ENCODE data around the gene C22orf15.
"Not testable (repeated sequence)": the region's sequence is repeated elsewhere in the genome, so short reads cannot be mapped to it uniquely, and the experiment has no call there.

C22orf15 gene, protein sequence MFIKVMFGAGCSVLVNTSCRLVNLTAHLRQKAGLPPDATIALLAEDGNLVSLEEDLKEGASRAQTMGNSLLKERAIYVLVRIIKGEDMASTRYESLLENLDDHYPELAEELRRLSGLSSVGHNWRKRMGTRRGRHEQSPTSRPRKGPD

DNA sequence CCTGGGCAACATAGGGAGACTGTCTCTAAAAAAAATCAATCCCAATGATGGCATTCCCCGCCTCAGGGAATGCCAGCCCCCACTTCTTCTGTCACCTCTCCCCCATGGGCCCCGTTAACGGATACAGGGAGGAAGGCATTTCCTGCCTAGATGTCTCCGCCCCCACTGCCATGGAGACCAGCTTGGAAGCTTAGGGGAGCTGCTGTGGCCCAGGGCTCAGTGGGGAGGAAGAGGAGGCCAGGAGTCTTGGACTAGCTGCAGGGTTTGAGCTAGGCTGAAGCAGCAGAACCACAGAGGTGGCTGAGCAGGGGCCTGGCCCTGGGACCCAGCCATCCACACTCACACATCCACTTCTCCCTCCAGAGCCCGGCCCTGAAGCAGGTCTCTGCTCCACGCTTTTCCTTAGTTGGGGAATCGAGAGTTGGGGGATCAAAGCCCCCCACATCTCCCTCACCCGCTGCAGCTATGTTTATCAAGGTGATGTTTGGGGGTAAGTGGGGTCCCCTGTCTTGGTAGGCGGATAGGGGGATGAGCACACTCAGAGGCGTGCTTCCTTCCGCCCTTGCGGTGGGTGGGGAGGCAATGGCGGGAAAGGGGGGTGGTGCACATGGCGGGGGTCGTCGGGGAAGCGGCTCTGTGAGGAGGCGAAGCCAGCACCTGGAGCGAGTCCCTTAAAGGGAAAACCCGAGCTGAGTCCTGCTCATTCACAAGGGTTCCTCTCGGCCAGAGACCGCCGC lies at the start of gene C22orf15:
TSS of gene C22orf15 (plus strand) at position 149 of the 737 bp plus-strand sequence. CDS start at position 466, 317 bp downstream.
- Mint-ChIP-seq H3K27me3 (no peaks in the 10 kb centered on the region), H3K4me3 (peak within 1 kb of the TSS; percentile 74), H3K36me3 (ENCODE audit: low read depth) (peaks cover 13% of the 10 kb centered on the region), H3K4me1 (ENCODE audit: low read depth) (peaks cover 42% of the 10 kb centered on the region), H3K9me3 (no peaks in the 10 kb centered on the region), H3K27ac (peak within 1 kb of the TSS; percentile 68)

DNA sequence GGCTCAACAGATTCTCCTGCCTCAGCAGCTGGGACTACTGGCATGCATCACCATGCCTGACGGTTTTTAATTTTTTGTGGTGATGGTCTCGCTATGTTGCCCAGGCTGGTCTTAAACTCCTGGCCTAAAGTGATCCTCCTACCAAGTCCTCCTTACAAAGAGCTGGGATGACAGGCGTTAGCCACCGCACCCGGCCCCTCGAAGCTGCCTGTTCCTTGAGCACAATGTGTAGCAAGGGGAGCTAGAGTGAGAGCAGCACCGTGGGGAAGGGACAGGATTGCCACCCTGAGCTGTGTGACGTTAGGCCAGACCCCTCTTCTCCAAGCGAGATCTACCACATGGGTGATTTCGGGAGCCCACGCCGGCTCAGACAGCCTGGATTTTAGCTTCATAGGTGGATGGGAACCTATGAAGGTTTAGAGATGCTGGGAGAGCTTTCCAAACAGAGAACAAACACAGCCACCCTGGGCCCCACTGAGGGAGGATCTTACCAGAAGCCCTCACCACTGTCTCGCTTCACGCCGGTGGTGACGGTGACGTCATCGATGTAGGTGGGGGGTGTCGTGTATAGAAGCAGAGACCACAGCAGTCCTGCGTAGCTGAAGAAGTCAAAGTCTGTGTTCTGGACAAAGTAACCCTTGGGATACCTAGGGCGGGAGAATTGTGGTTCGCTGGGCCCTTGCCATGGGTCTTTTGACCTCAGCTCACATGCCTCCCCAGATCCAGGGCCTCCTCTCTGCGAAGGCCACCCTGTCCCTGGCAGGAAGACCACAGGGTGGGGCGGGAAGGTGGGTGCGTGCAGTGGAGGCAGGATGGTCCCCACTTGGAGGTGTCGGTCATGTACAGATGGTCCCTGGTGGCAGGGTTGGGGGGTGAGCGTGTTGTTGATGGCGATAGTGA lies 48.8 kb upstream of the C22orf15 start:
- H3K27ac Mint-ChIP-seq = peak overlapping the region; percentile 55
- no peaks in the 10 kb centered on the region for H3K27me3 Mint-ChIP-seq
- H3K36me3 Mint-ChIP-seq (ENCODE audit: low read depth) = peaks cover 36% of the 10 kb centered on the region
- H3K4me1 Mint-ChIP-seq (ENCODE audit: low read depth) = peaks cover 45% of the 10 kb centered on the region
- H3K4me3 Mint-ChIP-seq = no peak overlapping the region
- H3K9me3 Mint-ChIP-seq = no peaks in the 10 kb centered on the region

DNA sequence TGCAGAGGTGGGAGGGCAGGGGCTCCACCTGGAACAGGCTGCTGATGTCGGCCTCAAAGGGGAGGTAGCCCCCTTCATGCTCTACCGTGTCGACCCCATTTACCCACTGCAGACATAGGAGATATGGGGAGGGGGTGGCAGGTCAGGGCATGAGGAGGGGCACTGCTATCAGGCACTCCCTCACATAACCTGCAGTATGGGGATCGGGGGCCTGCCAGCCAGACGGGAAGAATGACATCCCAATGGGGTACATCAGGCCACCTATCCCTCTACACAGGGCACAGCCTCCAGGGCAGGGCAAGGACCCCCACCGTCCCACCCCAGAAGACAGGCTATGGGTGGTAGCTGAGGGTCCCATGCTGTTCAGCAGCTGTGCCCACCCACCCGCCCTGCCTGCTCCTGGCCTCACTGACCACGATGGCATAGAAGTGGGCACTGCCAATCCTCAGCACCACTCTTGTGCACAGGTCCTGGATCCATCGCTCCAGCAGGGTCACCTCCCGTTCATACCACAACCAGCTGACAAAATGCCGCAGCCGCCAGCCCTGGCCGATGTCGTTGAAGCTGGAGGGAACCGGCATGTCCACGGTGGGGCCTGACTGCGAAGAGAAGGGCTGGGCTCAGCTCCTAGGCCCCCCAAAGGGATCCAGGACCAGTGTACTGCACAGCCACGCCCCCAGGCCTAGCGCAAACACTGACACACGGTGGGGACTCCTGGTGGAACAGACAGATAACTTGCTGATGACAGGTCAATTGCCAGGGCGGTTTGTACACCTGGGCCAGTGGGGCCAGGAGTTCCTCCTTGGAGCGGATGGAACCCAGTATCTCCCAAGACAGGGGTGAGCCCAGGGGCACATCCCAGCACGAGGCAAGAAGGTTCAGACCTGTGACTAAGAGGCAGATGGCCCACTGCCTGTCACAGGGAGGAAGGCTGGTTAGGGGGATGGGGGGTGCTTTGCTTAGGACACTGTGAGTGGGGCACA lies 47.9 kb upstream of the C22orf15 start:
- Mint-ChIP-seq H3K4me3 (peak overlapping the region; percentile 76), H3K27ac (peak overlapping the region; percentile 55), H3K27me3 (no peaks in the 10 kb centered on the region), H3K9me3 (no peaks in the 10 kb centered on the region), H3K36me3 (ENCODE audit: low read depth) (peaks cover 26% of the 10 kb centered on the region), H3K4me1 (ENCODE audit: low read depth) (peaks cover 35% of the 10 kb centered on the region)

DNA sequence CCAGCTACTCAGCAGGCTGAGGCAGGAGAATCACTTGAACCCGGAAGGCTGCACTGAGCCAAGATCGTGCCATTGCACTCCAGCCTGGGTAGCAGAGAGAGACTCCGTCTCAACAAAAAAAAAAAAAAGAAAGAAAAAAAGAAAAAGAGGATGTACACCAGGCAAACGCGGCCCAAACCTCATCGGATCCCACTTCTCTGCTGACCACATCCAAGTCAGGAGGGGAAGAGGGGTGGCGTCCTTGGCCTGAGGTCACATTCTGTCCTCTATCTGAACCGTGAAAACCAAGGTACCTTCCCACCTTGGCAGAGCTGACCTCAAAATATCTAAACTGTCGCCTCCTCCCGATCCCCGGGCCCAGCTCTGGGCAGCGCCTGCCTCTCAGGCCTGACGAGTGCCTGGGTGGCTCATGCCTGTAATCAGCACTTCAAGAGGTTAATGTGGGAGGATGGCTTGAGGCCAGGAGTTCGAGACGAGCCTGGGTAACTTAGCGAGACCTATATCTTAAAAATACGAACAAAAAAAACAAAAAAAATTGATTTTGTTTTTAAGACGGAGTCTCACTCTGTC lies 46.9 kb upstream of the C22orf15 start:
- Mint-ChIP-seq H3K27ac (peak overlapping the region; percentile 49), H3K4me3 (peak overlapping the region; percentile 76), H3K27me3 (no peaks in the 10 kb centered on the region), H3K36me3 (ENCODE audit: low read depth) (peaks cover 16% of the 10 kb centered on the region), H3K4me1 (ENCODE audit: low read depth) (peaks cover 28% of the 10 kb centered on the region), H3K9me3 (no peaks in the 10 kb centered on the region)

DNA sequence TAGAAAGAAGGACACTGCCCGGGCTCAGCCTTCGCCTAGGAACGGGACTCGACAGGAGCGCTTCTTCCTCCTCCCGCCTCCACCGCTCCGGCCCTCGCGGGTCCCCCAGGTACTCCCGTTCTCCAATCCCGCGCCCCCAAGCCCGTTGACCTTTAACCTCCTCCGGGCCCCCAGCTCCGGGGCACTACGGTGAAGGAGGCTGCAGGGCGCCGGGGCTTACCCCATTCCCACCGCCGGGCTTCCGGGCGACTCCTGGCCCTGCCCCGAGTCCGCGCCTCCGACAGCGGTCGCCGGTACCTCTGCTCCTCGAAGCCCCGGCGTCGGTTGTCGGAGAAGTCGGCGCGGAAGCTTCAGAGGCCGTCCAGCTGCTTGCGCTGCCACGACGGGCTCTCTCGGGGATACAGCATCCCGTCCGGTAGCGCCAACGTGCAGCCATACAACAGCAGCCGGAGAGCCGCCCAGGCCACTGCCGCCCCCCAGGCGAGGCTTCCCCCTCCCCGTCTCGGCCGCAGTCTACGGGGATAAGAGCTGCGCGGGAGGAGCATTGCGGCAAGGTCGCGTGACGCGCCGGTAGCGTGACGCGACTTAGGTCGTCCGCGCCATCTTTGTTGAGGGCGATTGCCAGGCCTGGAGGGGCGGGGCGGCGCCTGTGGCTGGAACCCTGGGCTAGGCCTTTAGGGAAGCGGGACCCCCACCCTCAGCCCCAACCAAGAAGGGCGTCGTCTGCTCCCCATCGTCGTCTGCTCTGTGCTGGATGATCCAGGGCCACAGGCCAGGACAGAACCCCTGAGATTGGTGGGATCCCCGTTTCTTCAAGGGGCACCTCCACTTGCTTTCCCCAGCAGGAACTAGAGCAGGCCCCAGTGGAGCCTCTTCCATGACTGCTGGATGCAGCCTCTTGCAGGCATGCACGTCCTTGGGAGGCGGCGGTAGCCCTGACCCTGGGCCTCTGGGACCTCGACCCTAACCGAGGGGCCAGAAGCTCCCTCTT lies 45.7 kb upstream of the C22orf15 start:
- Mint-ChIP-seq H3K4me1 (ENCODE audit: low read depth) (peaks cover 28% of the 10 kb centered on the region), H3K4me3 (peak overlapping the region; percentile 76), H3K9me3 (no peaks in the 10 kb centered on the region), H3K27me3 (no peaks in the 10 kb centered on the region), H3K36me3 (ENCODE audit: low read depth) (peaks cover 8% of the 10 kb centered on the region), H3K27ac (peak overlapping the region; percentile 65)

DNA sequence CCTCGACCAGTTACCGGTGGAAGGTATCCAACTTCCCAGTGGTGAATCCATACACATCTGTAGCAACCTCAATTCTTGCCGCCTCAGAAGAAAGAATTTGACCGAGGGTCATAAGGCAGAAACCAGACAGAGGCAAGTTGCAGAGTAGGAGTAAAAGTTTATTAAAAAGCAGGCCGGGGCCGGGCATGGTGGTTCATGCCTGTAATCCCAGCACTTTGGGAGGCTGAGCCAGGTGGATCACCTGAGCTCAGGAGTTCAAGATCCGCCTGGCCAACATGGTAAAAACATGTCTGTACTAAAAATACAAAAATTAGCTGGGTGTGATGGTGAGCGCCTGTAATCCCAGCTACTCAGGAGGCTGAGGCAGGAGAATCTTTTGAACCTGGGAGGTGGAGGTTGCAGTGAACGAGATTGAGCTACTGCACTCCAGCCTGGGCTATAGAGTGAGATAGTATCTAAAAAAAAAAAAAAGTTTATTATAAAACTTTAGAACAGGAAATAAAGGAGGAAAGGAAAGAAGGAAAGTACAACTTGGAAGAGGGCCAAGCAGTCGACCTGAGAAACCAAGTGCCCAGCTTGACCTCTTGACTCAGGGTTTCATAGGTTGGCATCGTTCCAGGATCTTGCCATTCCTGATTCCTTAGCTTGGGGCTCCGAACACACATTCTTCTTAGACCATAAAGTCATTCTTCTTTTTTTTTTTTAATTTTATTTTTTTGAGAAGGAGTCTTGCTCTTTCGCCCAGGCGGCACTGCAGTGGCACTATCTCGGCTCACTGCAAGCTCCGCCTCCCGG lies 44.2 kb upstream of the C22orf15 start:
- no peak overlapping the region for H3K27ac Mint-ChIP-seq
- H3K27me3 Mint-ChIP-seq = no peaks in the 10 kb centered on the region
- H3K4me1 Mint-ChIP-seq (ENCODE audit: low read depth) = peaks cover 25% of the 10 kb centered on the region
- no peak overlapping the region for H3K4me3 Mint-ChIP-seq
- H3K36me3 Mint-ChIP-seq (ENCODE audit: low read depth) = peaks cover 8% of the 10 kb centered on the region
- H3K9me3 Mint-ChIP-seq = no peaks in the 10 kb centered on the region

DNA sequence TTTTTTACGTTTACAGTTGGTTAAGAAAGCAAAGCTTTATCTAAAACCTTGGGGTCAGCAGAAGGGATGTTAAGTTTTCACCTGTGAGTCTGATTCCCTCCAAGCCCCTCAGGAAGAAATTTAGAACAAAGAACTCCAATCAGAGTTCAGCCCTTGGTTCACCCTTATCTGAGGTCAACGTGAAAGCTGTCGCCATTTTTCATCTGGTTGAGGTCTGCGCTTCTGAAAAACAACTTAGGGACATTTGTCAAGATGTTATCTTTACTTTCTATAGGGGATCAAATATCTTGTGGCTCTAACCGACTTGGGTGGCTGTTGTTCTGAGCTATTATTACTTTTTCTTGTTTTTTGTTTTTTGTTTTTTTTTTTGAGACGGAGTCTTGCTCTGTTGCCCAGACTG lies 41.9 kb upstream of the C22orf15 start:
- H3K27me3 Mint-ChIP-seq = no peaks in the 10 kb centered on the region
- H3K4me3 Mint-ChIP-seq = no peak overlapping the region
- no peaks in the 10 kb centered on the region for H3K9me3 Mint-ChIP-seq
- H3K27ac Mint-ChIP-seq = no peak overlapping the region
- H3K4me1 Mint-ChIP-seq (ENCODE audit: low read depth) = peaks cover 8% of the 10 kb centered on the region
- no peaks in the 10 kb centered on the region for H3K36me3 Mint-ChIP-seq (ENCODE audit: low read depth)

DNA sequence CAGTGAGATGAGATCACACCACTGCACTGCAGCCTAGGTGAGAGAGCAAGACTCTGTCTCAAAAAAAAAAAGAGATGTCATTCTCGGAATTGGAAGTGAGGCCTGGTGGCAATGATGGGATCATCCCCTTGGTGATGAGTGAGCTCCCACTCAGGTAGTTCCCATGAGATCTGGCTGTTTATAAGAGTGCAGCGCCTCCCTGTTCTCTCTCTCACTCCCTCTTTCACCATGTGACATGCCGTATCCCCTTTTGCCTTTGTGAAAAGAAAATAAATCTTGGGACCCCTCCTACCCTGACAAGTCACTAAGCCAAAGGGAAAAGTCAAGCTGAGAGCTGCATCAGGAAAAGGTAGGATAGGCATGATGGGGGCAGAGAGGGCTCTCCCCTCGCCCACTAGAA lies 40.6 kb upstream of the C22orf15 start:
- no peak overlapping the region for H3K4me3 Mint-ChIP-seq
- no peaks in the 10 kb centered on the region for H3K27me3 Mint-ChIP-seq
- H3K9me3 Mint-ChIP-seq = no peaks in the 10 kb centered on the region
- H3K4me1 Mint-ChIP-seq (ENCODE audit: low read depth) = peaks cover 5% of the 10 kb centered on the region
- H3K36me3 Mint-ChIP-seq (ENCODE audit: low read depth) = no peaks in the 10 kb centered on the region
- no peak overlapping the region for H3K27ac Mint-ChIP-seq

DNA sequence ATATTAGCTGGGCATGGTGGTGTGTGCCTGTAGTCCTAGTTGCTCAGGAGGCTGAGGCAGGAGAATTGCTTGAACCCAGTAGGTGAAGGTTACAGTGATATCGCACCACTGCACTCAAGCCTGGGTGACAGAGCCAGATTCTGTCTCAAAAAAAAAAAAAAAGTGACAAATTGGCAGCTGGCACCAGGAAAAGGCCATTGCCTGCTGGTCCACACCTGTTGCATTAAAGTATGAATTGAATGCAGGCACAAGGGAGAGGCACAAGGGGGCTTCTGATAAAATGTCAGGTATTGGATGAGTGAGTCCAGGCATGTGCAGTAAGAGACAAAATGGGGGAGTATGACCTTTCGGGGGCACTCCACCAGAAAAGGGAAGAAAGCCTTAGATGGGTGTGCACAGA lies 40.1 kb upstream of the C22orf15 start:
- H3K4me1 Mint-ChIP-seq (ENCODE audit: low read depth) = no peaks in the 10 kb centered on the region
- no peak overlapping the region for H3K27ac Mint-ChIP-seq
- no peaks in the 10 kb centered on the region for H3K9me3 Mint-ChIP-seq
- H3K36me3 Mint-ChIP-seq (ENCODE audit: low read depth) = no peaks in the 10 kb centered on the region
- H3K4me3 Mint-ChIP-seq = no peak overlapping the region
- H3K27me3 Mint-ChIP-seq = no peaks in the 10 kb centered on the region

DNA sequence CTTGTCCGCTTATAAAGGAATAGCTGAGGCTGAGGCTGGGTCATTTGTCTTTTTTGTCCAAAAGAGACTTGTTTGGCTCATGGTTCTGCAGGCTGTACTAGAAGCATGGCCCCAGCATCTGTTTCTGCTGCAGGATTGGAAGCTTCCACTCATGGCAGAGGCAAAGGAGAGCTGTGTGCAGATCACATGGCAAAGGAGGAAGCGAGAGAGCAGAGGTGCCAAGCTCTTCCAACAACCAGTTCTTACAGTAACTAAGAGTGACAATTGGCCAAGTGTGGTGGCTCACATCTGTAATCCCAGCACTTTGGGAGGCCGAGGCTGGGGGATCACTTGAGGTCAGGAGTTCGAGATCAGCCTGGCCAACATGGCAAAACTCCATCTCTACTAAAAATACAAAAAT lies 34.7 kb upstream of the C22orf15 start:
- not testable (repeated sequence) for H3K27me3 Mint-ChIP-seq; H3K27ac Mint-ChIP-seq; H3K4me1 Mint-ChIP-seq (ENCODE audit: low read depth)

DNA sequence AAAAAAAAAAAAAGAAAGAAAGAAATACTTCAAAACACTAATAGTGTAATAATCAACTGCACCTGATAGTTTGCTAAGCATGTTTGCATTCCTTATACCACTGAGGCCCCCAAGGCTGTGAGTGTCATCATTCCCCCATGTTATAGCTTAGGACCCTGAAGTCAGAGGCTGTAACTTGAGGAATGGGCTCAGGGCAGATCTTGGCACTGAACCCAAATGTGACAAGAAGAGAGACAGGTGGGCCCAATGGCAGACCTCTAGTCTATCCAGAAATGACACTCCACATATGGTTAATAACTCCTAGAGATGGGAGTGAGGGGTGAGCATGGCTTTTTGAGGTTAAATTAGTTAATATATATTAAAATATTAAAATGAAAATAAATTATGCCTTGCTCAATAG lies 25.1 kb upstream of the C22orf15 start:
- Mint-ChIP-seq H3K4me3 (no peak overlapping the region), H3K36me3 (ENCODE audit: low read depth) (no peaks in the 10 kb centered on the region), H3K27ac (no peak overlapping the region), H3K27me3 (no peaks in the 10 kb centered on the region), H3K9me3 (no peaks in the 10 kb centered on the region), H3K4me1 (ENCODE audit: low read depth) (no peaks in the 10 kb centered on the region)

More for the DNA sequence above, 34.7 kb upstream of the C22orf15 start:
- not testable (repeated sequence) for H3K9me3 Mint-ChIP-seq; H3K36me3 Mint-ChIP-seq (ENCODE audit: low read depth); H3K4me3 Mint-ChIP-seq

DNA sequence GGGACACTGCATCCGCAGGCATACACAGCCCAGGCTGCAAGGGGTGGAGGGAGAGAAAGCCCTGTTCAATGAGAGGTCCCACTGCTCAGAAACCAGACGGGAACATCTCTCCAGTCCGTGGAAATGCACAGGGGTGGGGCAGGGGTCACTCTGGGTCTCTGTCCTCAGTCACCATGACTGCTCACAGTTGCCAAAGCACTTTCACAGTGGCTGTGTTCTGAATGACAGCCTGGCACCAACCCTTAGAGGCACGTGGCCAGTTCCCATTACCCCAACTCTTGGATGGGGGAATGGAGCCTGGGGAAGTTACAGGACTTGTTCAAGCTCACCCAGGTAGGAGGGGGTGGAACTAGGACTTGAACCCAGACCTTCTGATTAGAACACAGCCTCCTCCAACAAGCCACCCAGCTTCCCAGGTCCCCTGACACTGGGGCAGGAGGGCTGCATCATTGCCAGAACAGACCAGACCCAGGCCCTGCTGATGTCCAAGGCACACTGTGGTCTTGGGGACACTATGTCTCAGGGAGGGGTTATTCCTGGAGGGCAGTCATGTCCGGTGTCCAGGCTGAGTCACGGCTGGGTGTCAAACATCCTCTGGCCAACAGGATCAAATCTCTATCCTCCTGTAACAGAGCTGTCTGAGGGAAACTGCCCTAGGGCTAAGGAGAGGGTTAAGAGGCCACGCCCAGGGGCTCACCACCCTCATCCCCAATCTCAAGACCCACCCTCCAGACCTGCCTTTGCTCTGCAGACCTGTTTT lies 20.1 kb upstream of the C22orf15 start:
- no peaks in the 10 kb centered on the region for H3K9me3 Mint-ChIP-seq
- peaks cover 25% of the 10 kb centered on the region for H3K36me3 Mint-ChIP-seq (ENCODE audit: low read depth)
- H3K27me3 Mint-ChIP-seq = no peaks in the 10 kb centered on the region
- no peak overlapping the region for H3K4me3 Mint-ChIP-seq
- H3K4me1 Mint-ChIP-seq (ENCODE audit: low read depth) = no peaks in the 10 kb centered on the region
- no peak overlapping the region for H3K27ac Mint-ChIP-seq

Data from stimulated activated naive CD8-positive, alpha-beta T cell treated with anti-CD3 and anti-CD28 coated beads, Interleukin-15, Interleukin-2, amounts not matched to agents 100 ng/mL and 50 ng/mL, for 24 hours (primary cell).